ENCODE results near the gene SLC12A3. TPM values are rescaled to one million over a fixed set of nuclear protein-coding genes. Genes with fewer than 3 reads are reported as not detected.

SLC12A3 gene
- polyA plus RNA-seq, 3 donors, result 0.03 TPM; not detected in 2

DNA sequence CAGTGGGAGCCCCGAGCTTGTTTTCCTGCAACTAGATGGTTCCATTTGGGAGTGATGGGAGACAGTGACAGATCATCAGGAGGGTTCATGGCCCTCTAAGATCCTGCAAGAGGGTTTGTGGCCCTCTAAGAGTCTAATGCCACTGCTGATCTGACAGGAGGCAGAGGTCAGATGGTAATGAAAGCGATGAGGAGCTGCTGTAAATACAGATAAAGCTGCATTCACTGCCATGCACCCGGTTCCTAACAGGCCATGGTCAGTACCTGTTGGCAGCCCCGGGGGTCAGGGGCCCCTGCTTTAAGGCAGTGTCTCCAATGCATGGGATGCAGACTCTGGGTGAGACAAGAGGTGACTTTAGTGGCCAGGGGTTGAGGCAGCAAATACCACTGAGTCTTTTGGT is 30.8 kb downstream of the SLC12A3 start:
- intact Hi-C loops (cut with micrococcal nuclease), result no loop called here
- Mint-ChIP-seq H3K36me3 (peaks cover 0 to 2% of the 10 kb centered on the region in 2 donors), H3K27me3 (ENCODE audit: low read depth in 3 of 3) (peaks cover 19 to 29% (median 19%) of the 10 kb centered on the region in 3 donors), H3K4me1 (peaks cover 17% of the 10 kb centered on the region), H3K27ac (no peak overlapping the region), H3K9me3 (no peaks in the 10 kb centered on the region), H3K4me3 (no peak overlapping the region)
- no peak for DNase-seq
- Histone ChIP-seq H3K9ac (ENCODE audit: insufficient read depth, low read length, poor library complexity, severe bottlenecking) (no peak overlapping the region), H3K27ac (ENCODE audit: low read depth in 1 of 2, low read length in 2 of 2) (no peak overlapping the region), H3K79me2 (ENCODE audit: insufficient read depth, low read length) (no peaks in the 10 kb centered on the region), H3K9me3 (replicated peaks in 1 of 2; ENCODE audit: control insufficient read depth in 1 of 2, insufficient read depth in 1 of 2, low read length in 2 of 2) (no peaks in the 10 kb centered on the region), H3K4me1 (ENCODE audit: control insufficient read depth in 1 of 2, insufficient read depth in 2 of 2, low read length in 2 of 2) (peaks cover 4% of the 10 kb centered on the region in 2 donors), H3K36me3 (replicated peaks in 1 of 2; ENCODE audit: control insufficient read depth in 1 of 2, insufficient read depth in 2 of 2, low read length in 2 of 2) (no peaks in the 10 kb centered on the region), H3K27me3 (ENCODE audit: control insufficient read depth in 2 of 2, insufficient read depth in 2 of 2, low read length in 2 of 2) (no peaks in the 10 kb centered on the region), H2AFZ (ENCODE audit: insufficient read depth, low read depth, low read length, poor library complexity, severe bottlenecking) (no peak overlapping the region), H3K4me3 (replicated peaks in 1 of 3; ENCODE audit: low read depth in 2 of 3, low read length in 3 of 3) (no peak overlapping the region), H4K20me1 (ENCODE audit: insufficient read depth, low read length) (no peaks in the 10 kb centered on the region), H3K4me2 (replicated peaks; ENCODE audit: extremely low read depth, low read length, poor library complexity, severe bottlenecking) (no peak overlapping the region)
- TF ChIP-seq, protein P1, sequence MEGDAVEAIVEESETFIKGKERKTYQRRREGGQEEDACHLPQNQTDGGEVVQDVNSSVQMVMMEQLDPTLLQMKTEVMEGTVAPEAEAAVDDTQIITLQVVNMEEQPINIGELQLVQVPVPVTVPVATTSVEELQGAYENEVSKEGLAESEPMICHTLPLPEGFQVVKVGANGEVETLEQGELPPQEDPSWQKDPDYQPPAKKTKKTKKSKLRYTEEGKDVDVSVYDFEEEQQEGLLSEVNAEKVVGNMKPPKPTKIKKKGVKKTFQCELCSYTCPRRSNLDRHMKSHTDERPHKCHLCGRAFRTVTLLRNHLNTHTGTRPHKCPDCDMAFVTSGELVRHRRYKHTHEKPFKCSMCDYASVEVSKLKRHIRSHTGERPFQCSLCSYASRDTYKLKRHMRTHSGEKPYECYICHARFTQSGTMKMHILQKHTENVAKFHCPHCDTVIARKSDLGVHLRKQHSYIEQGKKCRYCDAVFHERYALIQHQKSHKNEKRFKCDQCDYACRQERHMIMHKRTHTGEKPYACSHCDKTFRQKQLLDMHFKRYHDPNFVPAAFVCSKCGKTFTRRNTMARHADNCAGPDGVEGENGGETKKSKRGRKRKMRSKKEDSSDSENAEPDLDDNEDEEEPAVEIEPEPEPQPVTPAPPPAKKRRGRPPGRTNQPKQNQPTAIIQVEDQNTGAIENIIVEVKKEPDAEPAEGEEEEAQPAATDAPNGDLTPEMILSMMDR (IDR thresholded peaks at IDR 0.05), result no peak
- WGBS (ENCODE audit: insufficient coverage), result 91% methylated on average over 3 of the region's 4 CpGs

DNA sequence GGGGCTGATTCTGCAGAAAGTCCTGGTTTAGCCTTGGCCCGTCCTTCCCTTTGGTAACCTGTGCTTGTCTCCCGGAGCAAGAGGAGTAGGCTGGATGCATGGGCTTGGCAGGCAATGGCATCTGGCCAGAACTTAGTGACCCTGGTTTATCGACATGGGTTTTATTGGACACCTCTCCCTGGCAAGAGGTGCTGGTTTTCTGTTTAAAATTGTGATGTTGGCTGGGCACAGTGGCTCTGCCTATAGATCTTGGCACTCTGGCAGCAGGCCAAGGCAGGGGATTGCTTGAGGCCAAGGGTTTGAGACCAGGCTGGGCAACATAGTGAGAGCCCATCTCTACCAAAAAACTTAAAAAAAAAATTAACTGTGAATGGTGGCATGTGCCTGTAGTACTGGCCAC is 31.2 kb downstream of the SLC12A3 start:
- WGBS (ENCODE audit: insufficient coverage), result 100% methylated on average over 3 of the region's 3 CpGs
- no peak overlapping the region for H3K27ac Mint-ChIP-seq

More for the DNA sequence above, 31.2 kb downstream of the SLC12A3 start:
- peaks cover 17% of the 10 kb centered on the region for H3K4me1 Mint-ChIP-seq
- H3K36me3 ChIP-seq (replicated peaks in 1 of 2; ENCODE audit: control insufficient read depth in 1 of 2, insufficient read depth in 2 of 2, low read length in 2 of 2), result no peaks in the 10 kb centered on the region
- DNase-seq, result no peak
- TF ChIP-seq, protein P1 (IDR thresholded peaks at IDR 0.05), result no peak
- H3K36me3 Mint-ChIP-seq, result peaks cover 0 to 2% of the 10 kb centered on the region in 2 donors
- no peak overlapping the region for H3K27ac ChIP-seq (ENCODE audit: low read depth in 1 of 2, low read length in 2 of 2)
- no peaks in the 10 kb centered on the region for H3K79me2 ChIP-seq (ENCODE audit: insufficient read depth, low read length)
- intact Hi-C loops (cut with micrococcal nuclease), result no loop called here
- H2AFZ ChIP-seq (ENCODE audit: insufficient read depth, low read depth, low read length, poor library complexity, severe bottlenecking), result no peak overlapping the region
- H3K9me3 Mint-ChIP-seq, result no peaks in the 10 kb centered on the region
- no peak overlapping the region for H3K4me3 ChIP-seq (replicated peaks in 1 of 3; ENCODE audit: low read depth in 2 of 3, low read length in 3 of 3)
- no peaks in the 10 kb centered on the region for H3K9me3 ChIP-seq (replicated peaks in 1 of 2; ENCODE audit: control insufficient read depth in 1 of 2, insufficient read depth in 1 of 2, low read length in 2 of 2)
- H3K9ac ChIP-seq (ENCODE audit: insufficient read depth, low read length, poor library complexity, severe bottlenecking), result no peak overlapping the region
- H4K20me1 ChIP-seq (ENCODE audit: insufficient read depth, low read length), result no peaks in the 10 kb centered on the region
- peaks cover 20 to 29% (median 20%) of the 10 kb centered on the region in 3 donors for H3K27me3 Mint-ChIP-seq (ENCODE audit: low read depth in 3 of 3)
- H3K27me3 ChIP-seq (ENCODE audit: control insufficient read depth in 2 of 2, insufficient read depth in 2 of 2, low read length in 2 of 2), result no peaks in the 10 kb centered on the region
- H3K4me3 Mint-ChIP-seq, result no peak overlapping the region
- peaks cover 4% of the 10 kb centered on the region in 2 donors for H3K4me1 ChIP-seq (ENCODE audit: control insufficient read depth in 1 of 2, insufficient read depth in 2 of 2, low read length in 2 of 2)
- H3K4me2 ChIP-seq (replicated peaks; ENCODE audit: extremely low read depth, low read length, poor library complexity, severe bottlenecking), result no peak overlapping the region

Data from CD14-positive monocyte (primary cell).